Mammary epithelial cell (primary cell): Measurements from ENCODE around the gene SH2D2A.

Source experiments
- EZH2 ChIP-seq: IDR thresholded peaks from 2 replicates; pipeline ENCODE4 v1.6.1; 2012; ENCODE audit warnings: low read length, inconsistent platforms, borderline replicate concordance
- TF ChIP-seq, protein P1 (sequence below), 2 donors: IDR thresholded peaks in 1 of 2; conservative IDR thresholded peaks in 1 of 2; 2 replicates each; pipeline ENCODE4 v1.5.1; 2011 to 2012; ENCODE audit warnings: inconsistent platforms in 2 of 2, low read length in 2 of 2, mild to moderate bottlenecking in 2 of 2, control low read depth in 1 of 2, low read depth in 1 of 2; ENCODE audit not compliant: insufficient read depth in 1 of 2; ENCODE audit errors: extremely low read depth in 1 of 2

DNA sequence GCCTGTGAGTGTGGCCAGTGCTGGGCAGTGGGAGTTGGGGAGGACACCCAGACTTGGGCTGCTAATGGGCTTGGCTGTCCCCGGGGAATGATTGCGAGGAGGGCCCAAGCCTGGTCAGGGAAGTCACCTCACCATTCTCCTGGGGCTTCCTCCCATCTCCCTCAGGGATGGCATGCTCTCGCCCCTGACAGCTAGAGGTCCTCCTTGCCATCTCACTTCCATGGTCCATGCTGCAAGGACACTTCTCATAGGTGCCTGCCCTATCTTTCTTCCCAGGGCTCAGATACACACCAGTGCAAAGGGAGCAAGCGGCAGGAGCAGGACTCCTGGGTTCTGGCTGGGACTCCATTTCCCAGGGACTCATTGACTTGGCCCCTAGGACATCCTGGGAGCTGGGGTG is 48.1 kb upstream of the SH2D2A start:
- TF ChIP-seq, protein P1, sequence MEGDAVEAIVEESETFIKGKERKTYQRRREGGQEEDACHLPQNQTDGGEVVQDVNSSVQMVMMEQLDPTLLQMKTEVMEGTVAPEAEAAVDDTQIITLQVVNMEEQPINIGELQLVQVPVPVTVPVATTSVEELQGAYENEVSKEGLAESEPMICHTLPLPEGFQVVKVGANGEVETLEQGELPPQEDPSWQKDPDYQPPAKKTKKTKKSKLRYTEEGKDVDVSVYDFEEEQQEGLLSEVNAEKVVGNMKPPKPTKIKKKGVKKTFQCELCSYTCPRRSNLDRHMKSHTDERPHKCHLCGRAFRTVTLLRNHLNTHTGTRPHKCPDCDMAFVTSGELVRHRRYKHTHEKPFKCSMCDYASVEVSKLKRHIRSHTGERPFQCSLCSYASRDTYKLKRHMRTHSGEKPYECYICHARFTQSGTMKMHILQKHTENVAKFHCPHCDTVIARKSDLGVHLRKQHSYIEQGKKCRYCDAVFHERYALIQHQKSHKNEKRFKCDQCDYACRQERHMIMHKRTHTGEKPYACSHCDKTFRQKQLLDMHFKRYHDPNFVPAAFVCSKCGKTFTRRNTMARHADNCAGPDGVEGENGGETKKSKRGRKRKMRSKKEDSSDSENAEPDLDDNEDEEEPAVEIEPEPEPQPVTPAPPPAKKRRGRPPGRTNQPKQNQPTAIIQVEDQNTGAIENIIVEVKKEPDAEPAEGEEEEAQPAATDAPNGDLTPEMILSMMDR (conservative IDR thresholded peaks at IDR 0.05 in 1 of 2, IDR thresholded peaks at IDR 0.05 in 1 of 2; ENCODE audit: extremely low read depth in 1 of 2, insufficient read depth in 1 of 2, low read depth in 1 of 2, low read length in 2 of 2): no peak
- TF ChIP-seq EZH2: no peak
